HCEC 1CT (cell line): ENCODE data around the gene STIMATE.

Experiments used
- DNase-seq: peaks from one replicate; pipeline ENCODE4 v3.0.0-alpha.2; 2017

STIMATE gene

GRCh38 chr3:52897130-52898122, at the start of gene STIMATE:
Gene STIMATE, minus strand, starts transcription at chr3:52897548. Its CDS starts 98 bp downstream, at chr3:52897450.
- DNase-seq, result peak; percentile 80

GRCh38 chr3:52939600-52939999, 42.3 kb upstream of the STIMATE start:
- no peak for DNase-seq

DNA sequence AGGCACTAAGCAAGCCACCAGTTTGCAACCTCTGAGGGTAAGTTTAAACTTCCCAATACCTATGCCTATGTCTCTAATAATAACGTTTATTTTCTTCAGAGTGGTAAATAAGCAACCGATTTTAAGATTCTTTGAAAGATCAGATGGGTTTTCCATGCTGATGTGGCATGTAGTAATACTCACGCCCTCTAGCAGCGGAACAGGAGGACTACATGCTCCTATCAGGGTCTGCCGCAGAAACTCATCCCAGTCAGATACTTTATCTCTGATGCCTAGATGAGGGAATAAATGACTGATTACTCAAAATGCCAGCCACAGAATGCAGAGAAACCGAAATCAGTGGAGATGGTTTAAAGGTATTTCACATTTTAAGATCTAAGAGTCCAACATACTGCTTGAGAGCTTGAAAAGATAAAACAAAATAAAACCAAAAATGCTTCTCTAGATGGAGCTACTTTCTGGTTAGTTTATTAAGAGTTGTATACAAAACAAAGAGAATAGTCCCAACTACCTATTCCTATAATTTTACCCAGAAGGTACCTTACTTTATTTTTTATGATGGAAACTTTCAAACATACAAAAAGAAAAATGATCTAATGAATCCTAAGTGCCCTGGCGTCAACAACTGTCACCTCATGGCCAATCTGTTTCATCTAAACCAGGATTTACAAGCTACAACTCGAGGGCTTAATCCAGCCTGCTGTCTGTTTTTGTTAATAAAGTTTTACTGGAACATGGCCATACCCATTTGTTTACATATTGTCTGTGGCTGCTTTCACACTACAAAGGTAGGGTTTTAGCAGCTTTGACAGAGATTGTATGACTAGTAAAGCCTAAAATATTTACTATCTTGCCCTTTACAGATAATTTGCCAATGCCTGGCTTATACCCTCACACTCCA, 37.5 kb upstream of the STIMATE start:
- DNase-seq, result peak; percentile 60

GRCh38 chr3:52931889-52932288, 34.5 kb upstream of the STIMATE start:
- DNase-seq, result no peak

GRCh38 chr3:52931328-52931727, 34.0 kb upstream of the STIMATE start:
- no peak for DNase-seq

DNA sequence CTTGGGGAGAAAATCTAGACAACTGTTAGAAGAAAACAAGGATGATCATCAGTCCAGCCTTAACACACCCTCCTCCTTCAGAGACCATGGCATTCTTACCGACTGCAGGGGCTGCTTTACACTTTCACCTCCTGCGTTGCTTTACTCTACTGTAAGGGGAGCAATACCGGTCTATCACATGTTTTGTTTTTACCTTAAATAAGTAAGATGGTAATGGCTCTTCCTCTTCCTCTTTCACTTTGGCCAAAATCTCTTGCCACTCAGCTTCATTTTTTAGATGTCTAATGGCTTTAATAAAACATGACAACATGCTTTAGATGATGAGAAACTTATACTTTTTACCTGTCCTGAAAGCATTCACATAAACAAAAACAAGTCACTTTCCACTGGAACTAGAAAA, 33.4 kb upstream of the STIMATE start:
- no peak for DNase-seq

GRCh38 chr3:52926554-52926953, 29.2 kb upstream of the STIMATE start:
- DNase-seq, result no peak

DNA sequence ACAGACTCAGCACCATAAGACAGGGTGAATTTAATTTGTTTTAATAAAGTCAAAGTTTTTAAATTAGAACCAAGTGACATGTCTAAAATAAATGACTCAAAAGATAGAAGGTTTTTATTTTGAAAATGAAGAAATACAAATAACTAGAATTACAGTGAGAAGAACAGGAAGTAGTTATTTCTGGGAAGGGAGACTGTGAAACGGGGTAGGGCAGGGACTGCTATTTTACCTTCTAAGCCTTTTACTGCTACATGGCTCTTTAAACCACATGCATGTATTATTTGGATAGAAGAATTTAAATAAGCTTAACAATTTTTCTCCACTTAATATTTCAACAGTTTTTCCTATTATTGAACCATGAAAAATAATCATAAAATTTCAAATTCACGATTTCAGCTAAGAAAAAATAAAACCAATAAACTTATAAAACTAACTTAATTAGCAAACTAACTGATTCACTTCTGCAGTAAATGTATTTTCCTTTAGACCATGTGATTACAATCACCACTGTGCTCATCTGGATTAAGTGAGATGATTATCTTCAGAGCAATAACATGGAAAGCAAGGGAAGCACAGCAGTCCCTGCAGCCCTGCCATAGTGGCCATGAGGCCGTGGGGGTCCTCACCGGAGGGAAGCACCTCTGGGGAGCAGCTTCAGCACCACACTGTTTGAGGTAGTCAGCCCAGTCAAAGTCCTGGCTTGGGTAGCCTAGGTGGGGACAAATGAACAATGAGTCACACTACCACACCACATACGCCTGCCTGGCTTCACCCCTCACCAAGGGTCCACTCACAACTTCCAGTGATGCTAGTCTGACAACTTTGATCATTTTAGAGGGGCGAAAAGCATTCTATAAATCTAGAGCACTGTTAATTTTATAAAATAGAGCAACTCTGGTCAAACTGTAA, 28.3 kb upstream of the STIMATE start:
- DNase-seq, result no peak

DNA sequence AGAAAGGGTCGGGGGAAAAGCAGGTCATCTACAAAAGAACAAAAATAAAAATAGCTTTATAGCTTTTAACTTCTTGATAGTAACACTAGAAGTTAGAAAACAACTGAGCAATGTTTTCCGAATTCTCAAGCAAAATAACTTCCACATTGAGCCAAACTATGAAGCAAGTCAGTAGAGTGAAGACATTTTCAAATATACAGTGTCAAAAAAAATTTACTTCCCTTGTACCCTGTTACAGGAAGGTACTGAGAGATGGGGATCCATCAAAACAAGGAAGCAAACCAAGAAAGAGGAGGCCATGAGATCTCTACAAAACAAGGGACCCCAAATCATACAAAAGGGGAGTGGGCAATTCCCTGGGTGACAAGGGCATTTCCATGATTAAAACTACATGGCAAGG, 26.6 kb upstream of the STIMATE start:
- DNase-seq, result no peak

DNA sequence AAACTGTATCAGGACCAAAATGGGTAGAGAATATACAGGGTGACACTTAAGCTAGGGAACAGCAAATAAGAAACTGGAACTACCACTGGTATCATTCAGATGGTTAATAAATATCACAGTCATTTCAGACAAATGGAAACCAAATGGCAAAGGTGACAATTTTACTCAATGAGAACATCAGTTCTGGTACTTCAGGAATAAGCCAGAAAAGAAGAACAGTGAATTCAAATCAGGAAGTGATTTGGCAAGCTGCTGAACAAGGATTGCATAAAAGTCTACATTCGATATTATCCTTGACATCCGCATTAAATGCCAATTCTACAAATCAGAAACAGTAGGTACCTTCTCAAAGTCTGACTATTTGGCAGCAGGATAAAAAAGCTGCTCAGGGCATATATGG, 23.5 kb upstream of the STIMATE start:
- no peak for DNase-seq

DNA sequence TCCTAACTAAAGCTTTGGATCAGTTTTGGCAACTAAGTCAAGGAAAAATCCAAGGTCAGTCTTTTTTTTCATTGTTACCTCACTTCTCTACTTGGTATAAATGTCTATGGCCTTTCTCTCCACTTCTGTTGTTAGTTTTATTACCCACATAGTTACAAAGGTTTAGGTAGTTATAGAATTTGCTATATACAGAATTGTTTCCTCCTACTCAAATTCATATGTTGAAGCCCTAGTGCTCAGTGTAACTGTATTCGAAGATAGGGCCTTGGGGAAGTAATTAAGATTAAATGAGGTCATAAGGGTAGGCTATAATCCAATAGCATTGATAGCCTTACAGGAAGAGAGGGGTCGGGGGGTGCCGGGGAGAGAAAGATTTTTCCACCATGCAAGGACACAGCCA, 19.7 kb upstream of the STIMATE start:
- no peak for DNase-seq

DNA sequence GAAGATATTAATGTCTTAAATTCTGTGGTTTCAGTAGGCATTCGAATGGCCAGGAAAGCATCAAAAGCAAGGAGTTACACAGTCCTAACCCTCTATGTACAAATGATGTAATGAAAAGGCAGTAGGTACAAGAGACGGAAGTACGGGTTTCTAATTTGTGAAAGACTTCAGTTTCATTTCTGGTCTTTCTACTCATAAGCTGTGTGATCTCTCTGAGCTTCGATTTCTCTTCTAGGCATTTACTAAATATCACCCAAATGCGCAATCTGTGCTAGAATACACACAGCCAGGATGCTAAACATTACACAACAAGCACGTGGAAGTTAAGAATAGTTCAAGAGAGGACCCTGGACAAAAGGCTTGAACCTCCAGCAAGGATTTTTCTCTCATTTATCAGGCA, 17.9 kb upstream of the STIMATE start:
- no peak for DNase-seq

GRCh38 chr3:52912885-52913731, 15.8 kb upstream of the STIMATE start:
- DNase-seq, result no peak

DNA sequence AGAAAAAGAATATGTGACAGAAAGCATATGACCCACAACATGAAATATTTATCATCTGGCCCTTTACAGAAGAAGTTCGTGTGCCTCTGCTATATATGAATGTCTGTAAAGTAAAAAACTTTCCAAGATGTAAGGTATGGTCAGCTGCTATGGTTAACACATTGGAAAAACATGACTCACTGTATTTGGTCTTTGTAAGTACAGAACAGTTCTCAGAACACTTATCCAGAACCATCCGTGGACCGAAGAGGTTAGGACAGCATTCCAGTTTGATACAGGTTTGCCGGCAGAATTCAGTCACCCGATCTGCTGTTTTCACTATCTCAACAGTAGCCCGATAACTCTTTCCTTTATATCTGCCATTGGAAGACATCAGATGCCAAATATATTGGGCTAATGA, 13.5 kb upstream of the STIMATE start:
- no peak for DNase-seq

- DNase-seq, result no peak
Measured at GRCh38 chr3:52907497-52907896, 10.1 kb upstream of the STIMATE start.

GRCh38 chr3:52904552-52904951, 7.2 kb upstream of the STIMATE start:
- DNase-seq, result no peak

DNA sequence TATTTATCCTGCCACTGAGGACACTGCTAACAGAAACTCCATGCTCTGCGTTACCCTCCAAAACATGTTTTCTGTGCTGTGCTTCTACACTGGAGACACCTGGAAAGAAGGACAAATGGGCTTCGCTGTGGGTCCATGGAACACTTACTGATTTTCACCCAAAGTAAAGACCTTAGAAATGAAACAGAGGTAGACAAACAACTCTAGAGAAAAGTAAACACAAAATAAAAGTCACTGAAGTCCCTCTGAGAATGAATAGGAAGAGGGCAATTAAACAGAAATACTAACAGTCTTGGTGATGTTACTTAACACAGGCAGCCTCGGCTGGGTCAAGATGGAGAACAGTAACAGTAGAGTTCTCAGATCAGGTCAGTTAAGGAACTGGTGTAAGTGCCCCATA, 6.7 kb upstream of the STIMATE start:
- DNase-seq, result no peak

DNA sequence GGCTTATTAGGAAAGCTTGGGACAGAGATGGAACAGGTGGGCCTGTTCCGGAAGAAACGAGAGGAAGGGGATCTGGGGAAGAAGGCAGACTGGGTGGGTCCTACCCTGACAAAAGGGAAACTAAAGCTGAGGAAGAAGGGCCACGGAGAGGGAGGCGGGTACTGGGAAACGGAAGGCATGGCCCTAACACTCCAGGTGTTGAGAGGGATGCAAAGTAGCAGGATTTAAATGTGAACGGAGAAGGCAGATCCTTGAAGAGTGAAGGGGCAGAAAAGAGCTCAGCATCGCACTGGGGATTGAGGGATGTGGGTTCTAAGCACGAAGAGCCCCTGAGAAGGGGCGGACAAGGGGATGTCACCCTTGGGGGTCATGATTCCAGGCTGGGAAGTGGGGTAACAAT, 735 bp downstream of the STIMATE start:
- DNase-seq, result no peak

GRCh38 chr3:52896151-52896550, 1.2 kb downstream of the STIMATE start:
- DNase-seq, result no peak

GRCh38 chr3:52895418-52895817, 1.9 kb downstream of the STIMATE start:
- no peak for DNase-seq

- no peak for DNase-seq
Measured at GRCh38 chr3:52894756-52895155, 2.6 kb downstream of the STIMATE start.

DNA sequence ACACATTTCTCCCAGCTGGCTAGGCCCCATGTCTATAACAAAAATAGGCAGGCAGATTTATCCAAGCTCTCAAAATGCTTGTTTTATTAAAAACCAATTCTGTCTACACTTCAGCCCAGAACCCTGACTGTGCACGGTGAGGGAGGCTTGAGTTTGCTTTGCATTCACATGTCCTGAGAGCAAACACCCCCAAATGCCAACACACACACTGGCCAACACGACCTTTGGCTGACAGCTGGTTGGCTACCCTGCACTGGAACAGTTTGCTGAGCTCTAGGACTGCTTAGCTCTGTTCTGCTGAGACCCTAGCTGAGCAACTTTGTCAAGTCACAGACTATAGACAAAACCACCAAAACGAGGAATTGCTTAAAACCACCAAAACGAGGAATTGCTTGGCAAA, 3.6 kb downstream of the STIMATE start:
- DNase-seq, result no peak
